AG04450 (cell line): ENCODE data around the gene FAM162A. TPM values are rescaled to one million over a fixed set of nuclear protein-coding genes. Genes with fewer than 3 reads are reported as not detected.

ENCODE experiments used
- CTCF ChIA-PET: fragments of 300-600, 350-600 bp; formaldehyde crosslinking; extraction: SDS; loops from one replicate; lab custom pipeline; 2022; ENCODE audit warnings: antibody characterized with exemption, inconsistent platforms; lab: Charles Lee
- POLR2A ChIA-PET: fragments of 350-600 bp; formaldehyde crosslinking; extraction: SDS; loops from one replicate; lab custom pipeline; 2021; ENCODE audit warnings: antibody characterized with exemption, inconsistent platforms; lab: Yijun Ruan, JAX
- DNase-seq: peaks from one replicate; pipeline ENCODE4 v3.0.0-alpha.2; 2011; ENCODE audit warnings: low read depth, low spot score
- H3K27ac ChIP-seq: one replicate; pipeline ENCODE4 v1.5.1; 2012; ENCODE audit warnings: low read depth, low read length, control low read depth
- H3K27me3 ChIP-seq: one replicate; pipeline ENCODE4 v1.6.0; 2012; ENCODE audit warnings: low read length; ENCODE audit not compliant: control insufficient read depth, insufficient read depth
- H3K4me3 ChIP-seq: 2 replicates; pipeline ENCODE4 v1.5.1; 2011; ENCODE audit warnings: mild to moderate bottlenecking, low read depth, low read length, control low read depth
- H3K9me3 ChIP-seq: 2 replicates; pipeline ENCODE4 v1.5.1; 2012; ENCODE audit warnings: low read length; ENCODE audit not compliant: control insufficient read depth, insufficient read depth
- polyA plus RNA-seq: library from polyadenylated mRNA; depleted of rRNA; stranded (reverse); fragments of >200 nt; gene quantifications from 2 replicates; pipeline ENCODE4 v1.2.3, GENCODE V29; 2011
- TF ChIP-seq, protein P1 (sequence below): IDR thresholded peaks from 2 replicates; pipeline ENCODE4 v1.5.1; 2011; ENCODE audit warnings: low read depth, low read length, control low read depth, inconsistent platforms

FAM162A gene
- polyA plus RNA-seq, 1 experiment, result 61.6 TPM

DNA sequence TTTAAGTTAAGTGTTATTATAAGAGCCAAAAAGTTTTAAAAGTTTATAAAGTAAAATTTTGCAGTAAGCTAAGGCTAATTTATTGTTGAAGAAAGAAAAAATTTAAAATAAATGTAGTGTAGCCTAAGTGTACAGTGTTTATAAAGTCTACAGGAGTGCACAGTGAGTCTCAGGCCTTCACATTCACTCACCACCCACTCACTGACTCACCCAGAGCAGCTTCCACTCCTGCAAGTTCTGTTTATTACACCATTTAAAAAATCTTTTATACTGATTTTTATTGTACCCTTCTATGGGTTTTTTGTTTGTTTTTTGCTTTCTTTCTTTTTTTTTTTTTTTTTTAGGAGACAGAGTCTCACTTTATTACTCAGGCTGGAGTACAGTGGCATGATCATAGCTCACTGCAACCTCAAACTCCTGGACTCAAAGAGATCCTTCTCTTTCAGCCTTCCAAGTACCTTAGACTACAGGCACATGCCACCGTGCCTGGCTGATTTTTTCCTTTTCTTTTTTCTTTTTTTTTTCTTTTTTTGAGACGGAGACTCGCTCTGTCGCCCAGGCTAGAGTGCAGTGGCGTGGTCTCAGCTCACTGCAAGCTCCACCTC lies 33.1 kb upstream of the FAM162A start:
- CTCF ChIA-PET, result interaction anchor here (0.6 to 0.9 kb wide), 2 partner anchors 249 to 805 kb away, joined by 3 to 4 read pairs; no protein-coding TSS in a partner anchor
- Histone ChIP-seq H3K4me3 (no peak overlapping the region), H3K27ac (peak overlapping the region; percentile 47), H3K9me3 (peaks cover 3% of the 10 kb centered on the region; the same call in 1 of the 2 replicates), H3K27me3 (no peaks in the 10 kb centered on the region)
- POLR2A ChIA-PET, result interaction anchor here (0.7 kb wide), 1 partner anchor 521 kb away, joined by 3 read pairs; no protein-coding TSS in a partner anchor
- TF ChIP-seq, protein P1, sequence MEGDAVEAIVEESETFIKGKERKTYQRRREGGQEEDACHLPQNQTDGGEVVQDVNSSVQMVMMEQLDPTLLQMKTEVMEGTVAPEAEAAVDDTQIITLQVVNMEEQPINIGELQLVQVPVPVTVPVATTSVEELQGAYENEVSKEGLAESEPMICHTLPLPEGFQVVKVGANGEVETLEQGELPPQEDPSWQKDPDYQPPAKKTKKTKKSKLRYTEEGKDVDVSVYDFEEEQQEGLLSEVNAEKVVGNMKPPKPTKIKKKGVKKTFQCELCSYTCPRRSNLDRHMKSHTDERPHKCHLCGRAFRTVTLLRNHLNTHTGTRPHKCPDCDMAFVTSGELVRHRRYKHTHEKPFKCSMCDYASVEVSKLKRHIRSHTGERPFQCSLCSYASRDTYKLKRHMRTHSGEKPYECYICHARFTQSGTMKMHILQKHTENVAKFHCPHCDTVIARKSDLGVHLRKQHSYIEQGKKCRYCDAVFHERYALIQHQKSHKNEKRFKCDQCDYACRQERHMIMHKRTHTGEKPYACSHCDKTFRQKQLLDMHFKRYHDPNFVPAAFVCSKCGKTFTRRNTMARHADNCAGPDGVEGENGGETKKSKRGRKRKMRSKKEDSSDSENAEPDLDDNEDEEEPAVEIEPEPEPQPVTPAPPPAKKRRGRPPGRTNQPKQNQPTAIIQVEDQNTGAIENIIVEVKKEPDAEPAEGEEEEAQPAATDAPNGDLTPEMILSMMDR, result no peak
- DNase-seq, result peak; percentile 44

DNA sequence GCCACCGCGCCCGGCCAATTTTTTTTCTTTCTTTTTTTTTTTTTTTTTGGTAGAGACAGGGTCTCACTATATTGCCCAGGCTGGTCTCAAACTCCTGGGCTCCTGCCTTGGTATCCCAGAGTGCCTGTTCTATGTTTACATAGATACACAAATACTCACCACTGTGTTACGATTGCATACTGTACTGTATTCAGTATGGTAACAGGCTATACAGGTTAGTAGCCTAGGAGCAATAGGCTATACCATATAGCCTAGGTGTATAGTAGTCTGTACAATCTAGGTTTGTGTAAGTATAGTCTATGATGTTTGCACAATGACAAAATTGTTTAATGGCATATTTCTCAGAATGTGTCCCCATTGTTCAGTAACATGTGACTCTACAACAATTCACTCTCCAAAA lies 32.4 kb upstream of the FAM162A start:
- TF ChIP-seq, protein P1, result no peak
- no peaks in the 10 kb centered on the region for H3K27me3 ChIP-seq
- CTCF ChIA-PET, result interaction anchor here (0.6 kb wide), 1 partner anchor 805 kb away, joined by 3 read pairs; no protein-coding TSS in a partner anchor
- POLR2A ChIA-PET, result no interaction called here
- no peak for DNase-seq
- no peak overlapping the region for H3K27ac ChIP-seq
- H3K4me3 ChIP-seq, result no peak overlapping the region
- peaks cover 3% of the 10 kb centered on the region; the same call in 1 of the 2 replicates for H3K9me3 ChIP-seq

DNA sequence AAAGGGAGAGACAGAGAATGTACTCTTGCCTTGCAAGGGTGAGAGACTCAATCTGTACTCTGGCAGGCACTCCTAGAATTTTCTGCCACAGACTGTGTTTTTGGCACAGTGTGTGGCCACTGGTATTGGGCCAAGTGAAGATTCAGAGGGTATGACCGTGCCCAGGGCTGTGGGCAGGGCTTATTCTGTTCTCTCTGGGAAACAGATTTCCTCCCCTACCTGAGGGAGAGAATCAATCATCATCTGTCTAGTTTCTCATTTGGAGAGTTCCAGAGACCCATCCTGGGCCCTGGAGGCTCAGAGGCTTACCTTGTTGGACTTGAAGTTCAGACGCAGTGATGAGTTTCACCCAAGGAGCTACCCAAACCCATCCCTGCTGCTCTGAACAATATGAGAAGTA lies 30.8 kb upstream of the FAM162A start:
- CTCF ChIA-PET, result interaction anchor here (1.3 kb wide), 1 partner anchor 807 kb away, joined by 5 read pairs; no protein-coding TSS in a partner anchor
- no peak for DNase-seq
- TF ChIP-seq, protein P1, result no peak
- H3K27me3 ChIP-seq, result no peaks in the 10 kb centered on the region
- H3K9me3 ChIP-seq, result no peaks in the 10 kb centered on the region
- POLR2A ChIA-PET, result no interaction called here
- H3K4me3 ChIP-seq, result no peak overlapping the region
- H3K27ac ChIP-seq, result no peak overlapping the region

DNA sequence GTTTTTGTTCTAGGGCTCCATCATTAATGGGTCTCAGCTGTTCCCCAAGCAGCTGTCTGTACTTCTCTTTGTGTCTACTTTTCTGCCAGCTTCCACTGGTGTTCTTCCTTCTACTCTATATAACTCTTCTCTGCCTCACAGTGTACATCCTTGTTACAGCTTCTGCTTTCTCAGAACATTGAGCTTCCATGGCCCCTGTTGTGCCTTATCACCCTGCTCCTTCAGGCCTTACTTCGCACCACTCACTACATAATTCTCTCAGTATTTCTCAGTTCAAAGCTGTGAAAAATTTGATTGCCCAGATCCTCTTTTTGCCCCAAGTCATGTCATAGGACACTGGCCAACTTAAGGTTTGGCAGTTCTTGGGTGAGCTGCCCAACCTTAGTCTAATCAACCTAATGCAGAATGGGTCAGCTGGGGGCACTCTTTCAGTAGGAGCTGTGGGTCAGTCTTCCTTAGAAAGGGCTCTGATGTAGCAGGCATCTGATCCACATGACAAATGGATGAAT lies 30.0 kb upstream of the FAM162A start:
- no peak for DNase-seq
- ChIA-PET CTCF (interaction anchor here (1.3 kb wide), 1 partner anchor 807 kb away, joined by 5 read pairs; no protein-coding TSS in a partner anchor), POLR2A (interaction anchor here (0.7 kb wide), 1 partner anchor 1795 kb away, joined by 3 read pairs; no protein-coding TSS in a partner anchor)
- TF ChIP-seq, protein P1, result no peak
- Histone ChIP-seq H3K9me3 (no peaks in the 10 kb centered on the region), H3K4me3 (no peak overlapping the region), H3K27me3 (no peaks in the 10 kb centered on the region), H3K27ac (no peak overlapping the region)

DNA sequence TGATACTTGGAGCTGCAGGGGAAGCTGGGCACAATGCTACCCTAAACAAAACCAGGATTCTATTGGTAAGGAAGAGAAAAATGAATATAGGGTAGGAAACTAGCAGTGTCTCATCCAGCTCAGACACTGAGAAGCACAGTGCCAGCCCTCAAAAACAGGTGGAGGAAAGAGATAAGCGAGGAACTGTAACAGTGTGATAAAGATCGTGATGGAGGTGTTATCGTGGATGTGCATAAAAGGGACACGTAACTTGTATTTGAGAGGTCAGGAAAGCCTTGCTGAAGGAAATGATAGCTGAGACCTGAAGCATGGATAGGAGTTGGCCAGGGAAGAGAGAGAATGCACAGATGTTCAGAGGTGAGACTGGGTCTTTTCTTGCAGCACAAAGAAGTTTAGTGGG lies 28.4 kb upstream of the FAM162A start:
- ChIA-PET POLR2A (no interaction called here), CTCF (interaction anchor here (1.3 to 1.4 kb wide), 2 partner anchors 254 to 255 kb away, joined by 3 to 7 read pairs; no protein-coding TSS in a partner anchor)
- Histone ChIP-seq H3K27ac (no peak overlapping the region), H3K4me3 (no peak overlapping the region), H3K9me3 (no peaks in the 10 kb centered on the region), H3K27me3 (no peaks in the 10 kb centered on the region)
- TF ChIP-seq, protein P1, result no peak
- DNase-seq, result no peak
